Measurements from ENCODE around the gene WFDC8. TPM values are rescaled to one million over a fixed set of nuclear protein-coding genes. Genes with fewer than 3 reads are reported as not detected.

WFDC8 gene
- total RNA-seq: not detected in 2 replicates

GRCh38 chr20:45579184-45579583, at the start of gene WFDC8:
WFDC8 (minus strand) TSS chr20:45579284; CDS start chr20:45579247, 37 bp downstream.

GRCh38 chr20:45547206-45547770, 31.8 kb downstream of the WFDC8 start, which contains the start of gene EPPIN:
EPPIN (minus strand) TSS chr20:45547401; CDS start chr20:45547357, 44 bp downstream.

GRCh38 chr20:45539382-45539781, 39.7 kb downstream of the WFDC8 start, which contains the start of gene WFDC6:
WFDC6 (minus strand) TSS chr20:45539482; CDS start chr20:45539407, 75 bp downstream.

DNA sequence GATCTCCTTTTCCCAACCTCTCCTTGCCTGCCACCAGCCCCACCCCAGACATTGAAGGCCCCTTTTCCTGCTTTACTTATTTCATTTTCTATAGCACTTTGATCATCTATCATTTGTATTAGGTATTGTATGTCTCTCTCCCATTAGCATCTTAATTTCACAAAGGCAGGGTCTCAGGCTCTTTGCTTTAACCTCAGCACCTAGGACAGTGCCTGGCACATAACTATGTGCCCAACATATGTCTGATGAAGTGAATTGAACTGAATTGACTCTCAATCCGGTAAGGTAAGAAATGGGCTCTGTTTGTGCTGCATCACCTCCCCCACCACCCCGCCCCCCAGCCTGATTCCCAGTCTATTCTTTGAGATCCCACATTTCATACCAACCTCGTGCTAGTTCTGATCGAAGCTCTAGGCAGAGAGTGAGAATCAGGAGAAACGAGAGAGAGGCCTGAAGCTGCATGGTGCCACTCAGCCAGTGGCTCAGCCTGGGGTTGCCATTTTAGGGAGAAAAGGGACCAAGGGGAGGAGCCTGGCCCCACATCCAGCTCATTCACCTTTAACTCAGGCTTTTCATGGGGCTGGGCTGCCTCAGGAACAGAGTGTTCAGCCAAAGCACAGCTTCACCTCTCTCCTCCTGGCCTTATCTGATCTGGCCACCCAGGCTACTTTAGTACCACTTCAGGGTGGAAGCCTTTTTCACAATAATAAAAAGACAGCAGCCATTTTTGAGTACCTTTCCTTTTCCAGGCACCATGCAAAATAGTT, 63.8 kb downstream of the WFDC8 start, which contains the start of gene SPINT3:
Gene SPINT3, minus strand, starts transcription at position 476 of the 767 bp plus-strand sequence. Its CDS starts 14 bp downstream, at position 462.

Small RNA genes within 50 kb of the gene (small RNA-seq; reads per million reads assigned to genes)
- not detected for gene AL031663.1
- not detected for gene HSPD1P21
- gene RNA5SP485: not detected

Other genes with a start within 250 kb of the WFDC8 start
- 22.7 and 23.0 TPM in 2 replicates for gene SDC4, start 230.9 kb downstream of the WFDC8 start, total RNA-seq
- 19.3 and 22.3 TPM in 2 replicates for gene SYS1, start 216.1 kb downstream of the WFDC8 start, total RNA-seq
- gene TP53TG5, start 201.0 kb downstream of the WFDC8 start, total RNA-seq: not detected in 2 replicates
- 14.1 and 22.8 TPM in 2 replicates for gene DBNDD2, start 171.0 kb downstream of the WFDC8 start, total RNA-seq
- gene PIGT, start 163.1 kb downstream of the WFDC8 start, total RNA-seq: 39.2 and 41.9 TPM in 2 replicates
- gene WFDC2, start 109.5 kb downstream of the WFDC8 start, total RNA-seq: not detected in 2 replicates
- not detected in 2 replicates for gene SPINT3, start 63.7 kb downstream of the WFDC8 start, total RNA-seq
- gene WFDC6, start 39.8 kb downstream of the WFDC8 start, total RNA-seq: not detected in 2 replicates
- not detected in 2 replicates for gene EPPIN, start 31.9 kb downstream of the WFDC8 start, total RNA-seq
- gene WFDC10A, start 50.5 kb upstream of the WFDC8 start, total RNA-seq: not detected in 2 replicates
- gene WFDC9, start 52.0 kb upstream of the WFDC8 start, total RNA-seq: not detected in 2 replicates
- gene WFDC11, start 91.0 kb upstream of the WFDC8 start, total RNA-seq: not detected in 2 replicates
- not detected in 2 replicates for gene WFDC13, start 122.8 kb upstream of the WFDC8 start, total RNA-seq
- gene WFDC10B, start 125.7 kb upstream of the WFDC8 start, total RNA-seq: not detected in 2 replicates
- gene SPINT4, start 143.1 kb upstream of the WFDC8 start, total RNA-seq: not detected in 2 replicates
- gene WFDC3, start 212.6 kb upstream of the WFDC8 start, total RNA-seq: 0.13 TPM in 1 of 2 replicates, not detected in the other
- gene DNTTIP1, start 212.7 kb upstream of the WFDC8 start, total RNA-seq: 18.8 and 22.7 TPM in 2 replicates
- 34.0 and 61.5 TPM in 2 replicates for gene UBE2C, start 233.4 kb upstream of the WFDC8 start, total RNA-seq
- gene TNNC2, start 248.0 kb upstream of the WFDC8 start, total RNA-seq: not detected in 2 replicates

All from thoracic aorta endothelial cell (primary cell).